HG03108 (cell line): ENCODE data around the gene DDRGK1.
"Not testable (repeated sequence)": the region's sequence is repeated elsewhere in the genome, so short reads cannot be mapped to it uniquely, and the experiment has no call there.

Experiments
- ATAC-seq: cut with Tn5 transposase; IDR thresholded peaks from one replicate; pipeline ENCODE4 v1.9.1; 2021; ENCODE audit warnings: moderate library complexity; ENCODE audit not compliant: unreplicated experiment

DDRGK1 gene

GRCh38 chr20:3221398-3222226, 17.1 kb upstream of the DDRGK1 start:
- no peak for ATAC-seq

- ATAC-seq, result no peak
Observed at GRCh38 chr20:3218307-3218988, 14.0 kb upstream of the DDRGK1 start.

GRCh38 chr20:3215359-3215917, 11.0 kb upstream of the DDRGK1 start:
- not testable (repeated sequence) for ATAC-seq

GRCh38 chr20:3213226-3213625, 8.7 kb upstream of the DDRGK1 start:
- ATAC-seq, result no peak

- ATAC-seq, result no peak
Observed at GRCh38 chr20:3210346-3210745, 5.9 kb upstream of the DDRGK1 start.

GRCh38 chr20:3209946-3210317, 5.5 kb upstream of the DDRGK1 start:
- ATAC-seq, result no peak

- no peak for ATAC-seq
Observed at GRCh38 chr20:3209257-3209945, 4.9 kb upstream of the DDRGK1 start, which contains the start of gene ITPA. Gene ITPA (plus strand): TSS chr20:3209498. CDS start chr20:3209552, 54 bp downstream.

- ATAC-seq, result no peak
Observed at GRCh38 chr20:3208786-3209256, 4.3 kb upstream of the DDRGK1 start.

- ATAC-seq, result peak; percentile 2
Observed at GRCh38 chr20:3203315-3204123, 963 bp downstream of the DDRGK1 start.

GRCh38 chr20:3202965-3203314, 1.5 kb downstream of the DDRGK1 start:
- no peak for ATAC-seq

- ATAC-seq, result no peak
Observed at GRCh38 chr20:3199976-3200755, 4.3 kb downstream of the DDRGK1 start.

- ATAC-seq, result no peak
Observed at GRCh38 chr20:3199206-3199605, 5.3 kb downstream of the DDRGK1 start.

GRCh38 chr20:3195590-3196237, 8.8 kb downstream of the DDRGK1 start:
- ATAC-seq, result no peak

GRCh38 chr20:3194617-3195280, 9.7 kb downstream of the DDRGK1 start:
- ATAC-seq, result no peak

GRCh38 chr20:3193806-3194616, 10.5 kb downstream of the DDRGK1 start:
- no peak for ATAC-seq

- no peak for ATAC-seq
Observed at GRCh38 chr20:3192226-3193015, 12.1 kb downstream of the DDRGK1 start.

GRCh38 chr20:3190681-3191111, 13.8 kb downstream of the DDRGK1 start:
- no peak for ATAC-seq
